ENCODE results near the gene PRKD1. TPM values are rescaled to one million over a fixed set of nuclear protein-coding genes. Genes with fewer than 3 reads are reported as not detected.

The PRKD1 gene
- polyA plus RNA-seq, 1 of the 3 experiments (the other 2 are of a cell fraction), result 0.07 TPM

DNA sequence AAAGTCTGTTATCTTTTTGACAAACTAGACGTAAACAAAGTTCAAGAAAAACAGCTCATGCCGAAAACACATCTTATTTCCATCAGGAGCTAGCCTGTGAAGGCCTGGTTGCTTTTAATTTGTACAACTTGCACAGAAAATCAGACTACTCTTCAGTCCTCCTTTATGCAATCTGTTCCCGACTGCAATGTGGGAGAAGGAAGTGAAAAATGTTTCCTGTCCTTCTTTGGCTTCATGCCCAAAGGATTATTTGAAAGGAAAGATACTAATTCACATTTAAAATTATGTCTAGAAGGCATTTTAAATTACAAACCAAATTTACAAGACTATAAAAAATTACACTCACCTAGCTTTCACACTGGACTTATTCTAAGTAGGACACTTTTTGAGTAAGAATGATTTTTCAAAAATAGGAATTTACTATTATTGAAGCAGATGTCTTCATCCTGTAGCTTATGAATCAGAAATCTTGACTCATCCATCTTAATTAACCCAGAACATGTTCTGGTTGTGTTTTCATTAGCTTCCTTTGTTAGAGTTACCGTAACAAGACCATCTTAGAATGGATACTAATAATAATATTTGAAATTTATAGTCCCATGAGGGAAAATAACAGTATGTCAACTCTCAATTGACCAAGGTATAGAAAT lies 272.6 kb downstream of the PRKD1 start (continued):
- TF ChIP-seq, protein P1, sequence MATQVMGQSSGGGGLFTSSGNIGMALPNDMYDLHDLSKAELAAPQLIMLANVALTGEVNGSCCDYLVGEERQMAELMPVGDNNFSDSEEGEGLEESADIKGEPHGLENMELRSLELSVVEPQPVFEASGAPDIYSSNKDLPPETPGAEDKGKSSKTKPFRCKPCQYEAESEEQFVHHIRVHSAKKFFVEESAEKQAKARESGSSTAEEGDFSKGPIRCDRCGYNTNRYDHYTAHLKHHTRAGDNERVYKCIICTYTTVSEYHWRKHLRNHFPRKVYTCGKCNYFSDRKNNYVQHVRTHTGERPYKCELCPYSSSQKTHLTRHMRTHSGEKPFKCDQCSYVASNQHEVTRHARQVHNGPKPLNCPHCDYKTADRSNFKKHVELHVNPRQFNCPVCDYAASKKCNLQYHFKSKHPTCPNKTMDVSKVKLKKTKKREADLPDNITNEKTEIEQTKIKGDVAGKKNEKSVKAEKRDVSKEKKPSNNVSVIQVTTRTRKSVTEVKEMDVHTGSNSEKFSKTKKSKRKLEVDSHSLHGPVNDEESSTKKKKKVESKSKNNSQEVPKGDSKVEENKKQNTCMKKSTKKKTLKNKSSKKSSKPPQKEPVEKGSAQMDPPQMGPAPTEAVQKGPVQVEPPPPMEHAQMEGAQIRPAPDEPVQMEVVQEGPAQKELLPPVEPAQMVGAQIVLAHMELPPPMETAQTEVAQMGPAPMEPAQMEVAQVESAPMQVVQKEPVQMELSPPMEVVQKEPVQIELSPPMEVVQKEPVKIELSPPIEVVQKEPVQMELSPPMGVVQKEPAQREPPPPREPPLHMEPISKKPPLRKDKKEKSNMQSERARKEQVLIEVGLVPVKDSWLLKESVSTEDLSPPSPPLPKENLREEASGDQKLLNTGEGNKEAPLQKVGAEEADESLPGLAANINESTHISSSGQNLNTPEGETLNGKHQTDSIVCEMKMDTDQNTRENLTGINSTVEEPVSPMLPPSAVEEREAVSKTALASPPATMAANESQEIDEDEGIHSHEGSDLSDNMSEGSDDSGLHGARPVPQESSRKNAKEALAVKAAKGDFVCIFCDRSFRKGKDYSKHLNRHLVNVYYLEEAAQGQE (IDR thresholded peaks at IDR 0.05; ENCODE audit: low read depth, low read length), result no peak
- TF ChIP-seq ELF1 (IDR thresholded peaks at IDR 0.05) (no peak), RFX5 (IDR thresholded peaks at IDR 0.05; ENCODE audit: low read length) (no peak), MXI1 (IDR thresholded peaks at IDR 0.05; ENCODE audit: low read depth, low read length) (no peak), NRF1 (IDR thresholded peaks at IDR 0.05; ENCODE audit: low read depth, low read length) (no peak), MEF2A (IDR thresholded peaks at IDR 0.05; ENCODE audit: borderline replicate concordance, low read depth) (no peak), FOXM1 (IDR thresholded peaks at IDR 0.05; ENCODE audit: low read depth) (no peak)
- TF ChIP-seq, protein P2, sequence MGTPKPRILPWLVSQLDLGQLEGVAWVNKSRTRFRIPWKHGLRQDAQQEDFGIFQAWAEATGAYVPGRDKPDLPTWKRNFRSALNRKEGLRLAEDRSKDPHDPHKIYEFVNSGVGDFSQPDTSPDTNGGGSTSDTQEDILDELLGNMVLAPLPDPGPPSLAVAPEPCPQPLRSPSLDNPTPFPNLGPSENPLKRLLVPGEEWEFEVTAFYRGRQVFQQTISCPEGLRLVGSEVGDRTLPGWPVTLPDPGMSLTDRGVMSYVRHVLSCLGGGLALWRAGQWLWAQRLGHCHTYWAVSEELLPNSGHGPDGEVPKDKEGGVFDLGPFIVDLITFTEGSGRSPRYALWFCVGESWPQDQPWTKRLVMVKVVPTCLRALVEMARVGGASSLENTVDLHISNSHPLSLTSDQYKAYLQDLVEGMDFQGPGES (IDR thresholded peaks at IDR 0.05; ENCODE audit: low read depth, low read length), result no peak
- TF ChIP-seq, protein P3, sequence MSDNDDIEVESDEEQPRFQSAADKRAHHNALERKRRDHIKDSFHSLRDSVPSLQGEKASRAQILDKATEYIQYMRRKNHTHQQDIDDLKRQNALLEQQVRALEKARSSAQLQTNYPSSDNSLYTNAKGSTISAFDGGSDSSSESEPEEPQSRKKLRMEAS (IDR thresholded peaks at IDR 0.05; ENCODE audit: low read depth), result no peak

DNA sequence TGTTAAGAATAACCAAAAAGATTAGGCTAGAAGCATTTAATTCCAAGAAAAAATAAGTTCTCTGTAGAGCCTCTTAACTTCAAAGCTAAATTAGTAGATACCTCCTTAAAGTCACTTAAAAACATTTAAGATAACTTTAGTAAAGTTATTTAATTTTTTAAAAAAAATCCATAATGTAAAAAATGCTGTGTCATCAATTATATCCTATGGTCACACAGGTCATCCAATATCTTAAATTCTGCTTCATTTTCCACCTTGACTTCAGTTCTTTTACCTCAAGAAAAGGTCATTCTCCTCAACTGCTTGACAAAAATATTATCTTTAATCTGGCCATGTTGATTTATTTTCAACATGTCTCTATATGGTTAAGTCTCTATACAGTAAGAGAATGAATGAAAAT lies 274.3 kb downstream of the PRKD1 start:
- Histone ChIP-seq H3K9me3 (peaks cover 7% of the 10 kb centered on the region; the same call in 1 of the 2 replicates), H3K79me2 (ENCODE audit: insufficient read depth) (no peaks in the 10 kb centered on the region; the same call in 1 of the 2 replicates), H3K4me3 (ENCODE audit: low read depth in 2 of 2, low read length in 1 of 2) (no peak overlapping the region), H3K27ac (ENCODE audit: low read depth in 2 of 2, low read length in 1 of 2) (no peak overlapping the region), H3F3A (replicated peaks; ENCODE audit: insufficient read depth) (no peaks in the 10 kb centered on the region), H3K9ac (no peak overlapping the region), H3K9me2 (no peaks in the 10 kb centered on the region), H2AFZ (ENCODE audit: low read depth) (no peak overlapping the region), H3K36me3 (replicated peaks in 1 of 2; ENCODE audit: control insufficient read depth in 1 of 2, insufficient read depth in 2 of 2, low read length in 1 of 2) (no peaks in the 10 kb centered on the region), H3K27me3 (ENCODE audit: insufficient read depth) (no peaks in the 10 kb centered on the region), H3K4me1 (ENCODE audit: control insufficient read depth in 1 of 2, insufficient read depth in 2 of 2, low read depth in 1 of 2, low read length in 1 of 2) (no peaks in the 10 kb centered on the region; a peak in 1 of 4 replicates), H3K4me2 (no peak overlapping the region), H4K20me1 (ENCODE audit: insufficient read depth) (no peaks in the 10 kb centered on the region)
- TF ChIP-seq, protein P4, sequence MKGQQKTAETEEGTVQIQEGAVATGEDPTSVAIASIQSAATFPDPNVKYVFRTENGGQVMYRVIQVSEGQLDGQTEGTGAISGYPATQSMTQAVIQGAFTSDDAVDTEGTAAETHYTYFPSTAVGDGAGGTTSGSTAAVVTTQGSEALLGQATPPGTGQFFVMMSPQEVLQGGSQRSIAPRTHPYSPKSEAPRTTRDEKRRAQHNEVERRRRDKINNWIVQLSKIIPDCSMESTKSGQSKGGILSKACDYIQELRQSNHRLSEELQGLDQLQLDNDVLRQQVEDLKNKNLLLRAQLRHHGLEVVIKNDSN (IDR thresholded peaks at IDR 0.05; ENCODE audit: borderline replicate concordance, low read depth), result no peak
- no peak for TF ChIP-seq SIN3A (IDR thresholded peaks at IDR 0.05; ENCODE audit: borderline replicate concordance, low read depth, low read length)
- no peak for TF ChIP-seq EZH2phosphoT487 (IDR thresholded peaks at IDR 0.05; ENCODE audit: borderline replicate concordance, low read depth)
- POLR2A ChIA-PET, result no interaction called here
- DNase-seq, result no peak
- CTCF ChIA-PET, result no interaction called here

Measured in SK-N-SH (cell line).